ENCODE results near the gene GATAD2A. TPM values are rescaled to one million over a fixed set of nuclear protein-coding genes. Genes with fewer than 3 reads are reported as not detected.

Gene GATAD2A
- total RNA-seq, 4 donors from 2014 or later: 67.8 to 99.9 (median 79.8) TPM

DNA sequence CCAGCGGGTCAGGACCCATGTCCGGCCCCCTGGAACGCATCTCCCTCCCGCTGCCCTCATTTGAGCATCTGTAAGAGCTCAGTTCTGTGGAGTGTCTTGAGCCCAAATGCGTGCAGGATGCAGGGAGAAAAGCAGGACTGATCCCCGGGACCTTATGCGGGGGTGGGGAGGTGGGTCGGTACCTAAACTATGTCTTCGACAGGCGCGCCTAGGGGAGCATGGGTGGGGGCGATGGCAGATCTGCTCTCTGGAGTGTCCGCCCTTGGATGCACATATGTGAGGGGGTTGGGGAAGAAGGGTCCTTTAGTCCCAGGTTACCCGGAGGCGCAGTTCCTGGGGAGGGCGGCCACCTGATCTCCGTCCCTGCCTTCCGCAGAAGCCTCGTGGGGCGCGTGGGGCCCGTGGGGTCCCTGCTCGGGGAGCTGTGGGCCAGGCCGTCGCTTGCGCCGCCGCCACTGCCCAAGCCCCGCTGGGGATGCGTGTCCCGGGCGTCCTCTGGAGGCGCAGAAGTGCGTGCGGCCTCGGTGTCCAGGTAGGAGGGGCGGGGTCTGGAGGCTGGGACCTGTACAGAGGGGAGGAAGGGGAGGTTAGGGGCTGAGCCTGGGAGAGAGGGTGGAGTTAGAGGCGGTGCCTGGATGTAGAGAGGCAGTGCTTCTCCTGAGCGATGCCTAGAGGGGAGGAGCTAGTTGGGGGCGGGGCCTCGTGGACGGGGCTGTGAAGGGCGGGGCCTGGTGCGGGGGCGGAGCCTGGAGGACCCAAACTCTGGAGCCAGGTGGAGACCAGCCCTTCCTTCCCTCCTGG is 135.4 kb downstream of the GATAD2A start:
- no peak for TF ChIP-seq POLR2A (IDR thresholded peaks at IDR 0.05)
- TF ChIP-seq, protein P1, sequence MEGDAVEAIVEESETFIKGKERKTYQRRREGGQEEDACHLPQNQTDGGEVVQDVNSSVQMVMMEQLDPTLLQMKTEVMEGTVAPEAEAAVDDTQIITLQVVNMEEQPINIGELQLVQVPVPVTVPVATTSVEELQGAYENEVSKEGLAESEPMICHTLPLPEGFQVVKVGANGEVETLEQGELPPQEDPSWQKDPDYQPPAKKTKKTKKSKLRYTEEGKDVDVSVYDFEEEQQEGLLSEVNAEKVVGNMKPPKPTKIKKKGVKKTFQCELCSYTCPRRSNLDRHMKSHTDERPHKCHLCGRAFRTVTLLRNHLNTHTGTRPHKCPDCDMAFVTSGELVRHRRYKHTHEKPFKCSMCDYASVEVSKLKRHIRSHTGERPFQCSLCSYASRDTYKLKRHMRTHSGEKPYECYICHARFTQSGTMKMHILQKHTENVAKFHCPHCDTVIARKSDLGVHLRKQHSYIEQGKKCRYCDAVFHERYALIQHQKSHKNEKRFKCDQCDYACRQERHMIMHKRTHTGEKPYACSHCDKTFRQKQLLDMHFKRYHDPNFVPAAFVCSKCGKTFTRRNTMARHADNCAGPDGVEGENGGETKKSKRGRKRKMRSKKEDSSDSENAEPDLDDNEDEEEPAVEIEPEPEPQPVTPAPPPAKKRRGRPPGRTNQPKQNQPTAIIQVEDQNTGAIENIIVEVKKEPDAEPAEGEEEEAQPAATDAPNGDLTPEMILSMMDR (IDR thresholded peaks at IDR 0.05): no peak
- Histone ChIP-seq H3K4me1 (peaks cover 2 to 33% (median 29%) of the 10 kb centered on the region in 4 donors), H3K36me3 (no peaks in the 10 kb centered on the region), H3K27ac (no peak overlapping the region), H3K9me3 (no peaks in the 10 kb centered on the region), H3K27me3 (peaks cover 0 to 22% of the 10 kb centered on the region in 2 donors), H3K4me3 (peak overlapping the region; percentile 15 to 38 (median 32))
- peak; percentile 60 to 83 (median 73) for DNase-seq

DNA sequence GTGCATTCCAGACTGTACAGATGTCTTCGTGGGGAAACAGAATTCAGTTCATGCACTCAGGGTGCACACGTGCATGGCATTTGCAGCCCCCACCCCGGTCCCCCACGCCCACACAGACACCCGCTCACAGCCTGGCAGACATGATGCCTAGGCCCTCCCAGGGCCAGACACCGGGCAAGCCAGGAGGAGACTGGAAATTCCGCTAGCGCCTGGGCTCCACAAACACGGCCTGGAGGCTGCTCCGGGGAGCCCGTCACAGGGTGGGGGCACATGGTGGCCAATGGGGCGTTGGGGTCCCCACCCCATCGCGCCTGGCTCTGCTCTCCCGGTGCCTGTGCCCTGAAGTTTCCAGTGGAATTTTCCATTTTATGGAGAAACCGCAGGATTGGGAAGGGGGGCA is 136.1 kb downstream of the GATAD2A start:
- no peak overlapping the region for H3K27ac ChIP-seq
- H3K4me3 ChIP-seq: no peak overlapping the region
- TF ChIP-seq, protein P1 (IDR thresholded peaks at IDR 0.05): no peak
- TF ChIP-seq POLR2A (IDR thresholded peaks at IDR 0.05): no peak
- H3K27me3 ChIP-seq: peaks cover 0 to 22% of the 10 kb centered on the region in 2 donors
- no peak for DNase-seq
- no peaks in the 10 kb centered on the region for H3K9me3 ChIP-seq
- H3K4me1 ChIP-seq: peaks cover 2 to 33% (median 29%) of the 10 kb centered on the region in 4 donors
- no peaks in the 10 kb centered on the region for H3K36me3 ChIP-seq

DNA sequence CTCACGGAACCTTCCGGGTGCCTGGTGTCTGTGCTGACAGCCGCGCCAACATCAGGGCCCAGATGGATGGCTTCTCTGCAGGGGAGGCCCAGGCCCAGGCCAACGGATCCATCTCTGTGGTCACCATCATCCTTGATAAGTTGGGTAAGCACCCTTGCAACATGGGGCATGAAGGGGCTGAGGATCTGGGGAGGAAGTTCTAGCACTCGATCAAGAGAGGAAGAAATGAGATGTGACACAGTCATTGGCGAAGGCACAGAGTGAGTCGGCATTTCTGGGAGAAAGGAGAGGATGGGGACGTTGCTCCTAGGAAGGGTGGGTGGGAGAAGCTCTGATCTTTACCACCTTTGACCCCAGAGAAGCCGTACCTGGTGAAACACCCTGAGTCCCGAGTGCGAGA is 137.0 kb downstream of the GATAD2A start:
- no peaks in the 10 kb centered on the region for H3K36me3 ChIP-seq
- H3K27ac ChIP-seq: no peak overlapping the region
- no peaks in the 10 kb centered on the region for H3K9me3 ChIP-seq
- no peak for TF ChIP-seq POLR2A (IDR thresholded peaks at IDR 0.05)
- TF ChIP-seq, protein P1 (IDR thresholded peaks at IDR 0.05): no peak
- H3K4me1 ChIP-seq: peaks cover 2 to 33% (median 29%) of the 10 kb centered on the region in 4 donors
- H3K27me3 ChIP-seq: peaks cover 0 to 22% of the 10 kb centered on the region in 2 donors
- DNase-seq: no peak
- H3K4me3 ChIP-seq: no peak overlapping the region

DNA sequence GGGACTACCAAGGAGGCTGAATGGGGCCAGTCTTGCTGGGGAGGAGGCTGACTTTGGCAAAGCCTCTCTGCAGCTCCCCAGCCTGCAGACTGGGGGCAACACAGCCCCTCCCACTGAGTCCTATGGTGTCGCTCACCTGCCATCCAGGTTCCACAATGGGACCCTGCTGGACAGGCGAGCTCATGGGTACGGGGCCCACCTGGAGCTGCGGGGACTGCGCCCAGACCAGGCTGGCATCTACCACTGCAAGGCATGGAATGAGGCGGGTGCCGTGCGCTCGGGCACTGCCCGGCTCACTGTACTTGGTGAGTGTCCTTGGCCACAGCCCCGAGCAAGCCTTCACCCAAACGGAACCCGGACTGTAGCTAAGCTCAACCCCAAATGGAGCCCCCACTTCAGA is 137.6 kb downstream of the GATAD2A start:
- Histone ChIP-seq H3K27me3 (peaks cover 0 to 21% of the 10 kb centered on the region in 2 donors), H3K4me3 (no peak overlapping the region), H3K9me3 (no peaks in the 10 kb centered on the region), H3K4me1 (peaks cover 2 to 29% (median 26%) of the 10 kb centered on the region in 4 donors), H3K36me3 (no peaks in the 10 kb centered on the region), H3K27ac (no peak overlapping the region)
- TF ChIP-seq, protein P1 (IDR thresholded peaks at IDR 0.05): no peak
- no peak for TF ChIP-seq POLR2A (IDR thresholded peaks at IDR 0.05)
- DNase-seq: no peak

DNA sequence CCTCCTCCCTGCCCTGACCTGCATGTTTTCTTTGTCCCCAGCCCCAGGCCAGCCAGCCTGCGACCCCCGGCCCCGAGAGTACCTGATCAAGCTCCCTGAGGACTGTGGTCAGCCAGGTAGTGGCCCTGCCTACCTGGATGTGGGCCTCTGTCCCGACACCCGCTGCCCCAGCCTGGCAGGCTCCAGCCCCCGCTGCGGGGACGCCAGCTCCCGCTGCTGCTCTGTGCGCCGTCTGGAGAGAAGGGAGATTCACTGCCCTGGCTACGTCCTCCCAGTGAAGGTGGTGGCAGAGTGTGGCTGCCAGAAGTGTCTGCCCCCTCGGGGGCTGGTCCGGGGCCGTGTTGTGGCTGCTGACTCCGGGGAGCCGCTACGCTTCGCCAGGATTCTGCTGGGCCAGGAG is 138.2 kb downstream of the GATAD2A start:
- no peak for DNase-seq
- H3K4me1 ChIP-seq: peaks cover 0 to 23% (median 20%) of the 10 kb centered on the region in 4 donors
- H3K27me3 ChIP-seq: peaks cover 0 to 16% of the 10 kb centered on the region in 2 donors

More for the DNA sequence above, 138.2 kb downstream of the GATAD2A start:
- H3K9me3 ChIP-seq: no peaks in the 10 kb centered on the region
- no peak overlapping the region for H3K4me3 ChIP-seq
- no peaks in the 10 kb centered on the region for H3K36me3 ChIP-seq
- no peak overlapping the region for H3K27ac ChIP-seq
- no peak for TF ChIP-seq POLR2A (IDR thresholded peaks at IDR 0.05)
- TF ChIP-seq, protein P1 (IDR thresholded peaks at IDR 0.05): no peak

Data from Peyer's patch (tissue), 4 donors.